Measurements from ENCODE around the gene LSAMP. TPM values are rescaled to one million over a fixed set of nuclear protein-coding genes. Genes with fewer than 3 reads are reported as not detected.

The LSAMP gene
- total RNA-seq, 1 experiment from 2014 or later = 0.90 TPM

GRCh38 chr3:116059421-116060096, 385.7 kb downstream of the LSAMP start:
- H4K20me1 ChIP-seq (ENCODE audit: control insufficient read depth, insufficient read depth, insufficient read length) = no peaks in the 10 kb centered on the region
- no peak for TF ChIP-seq CTCF (conservative IDR thresholded peaks at IDR 0.05)
- no peak overlapping the region for H2BK5ac ChIP-seq (ENCODE audit: insufficient read length, low read length)
- H3K4me2 ChIP-seq (ENCODE audit: insufficient read depth, insufficient read length, low read length) = no peak overlapping the region
- no peak overlapping the region for H3K18ac ChIP-seq (ENCODE audit: insufficient read length, low read depth, low read length)
- DNase-seq = peak; percentile 84
- Mint-ChIP-seq H3K36me3 (ENCODE audit: insufficient read depth in 1 of 3, low read depth in 3 of 3) (no peaks in the 10 kb centered on the region), H3K27ac (peak overlapping the region in 2 of 3 experiments; percentile 63 to 68; a peak in 4 of 7 replicates), H3K4me1 (peaks cover 7 to 13% of the 10 kb centered on the region in 2 experiments), H3K4me3 (no peak overlapping the region), H3K27me3 (ENCODE audit: low read depth) (no peaks in the 10 kb centered on the region), H3K9me3 (no peaks in the 10 kb centered on the region)
- H2BK12ac ChIP-seq (ENCODE audit: insufficient read length, low read depth, low read length) = no peak overlapping the region
- no peak overlapping the region for H4K5ac ChIP-seq (ENCODE audit: insufficient read length, low read depth, low read length)
- H3K4me1 ChIP-seq (ENCODE audit: insufficient read depth, low read length) = no peaks in the 10 kb centered on the region; the same call in 1 of the 2 replicates
- no peak overlapping the region for H3K14ac ChIP-seq (ENCODE audit: insufficient read depth, low read length)
- no peak overlapping the region for H3K23ac ChIP-seq (ENCODE audit: insufficient read length, low read depth, low read length)
- no peak overlapping the region for H4K91ac ChIP-seq (ENCODE audit: insufficient read length, low read depth, low read length)
- H3T11ph ChIP-seq (ENCODE audit: low read length) = no peak overlapping the region
- no peak overlapping the region for H3K27ac ChIP-seq (ENCODE audit: insufficient read length, low read depth, low read length)
- H3K79me2 ChIP-seq (ENCODE audit: insufficient read depth, low read length) = no peaks in the 10 kb centered on the region
- no peaks in the 10 kb centered on the region for H3K27me3 ChIP-seq (ENCODE audit: insufficient read depth, low read length)
- no peak overlapping the region for H3K9ac ChIP-seq (ENCODE audit: extremely low read depth, insufficient read length, low read length)
- no peak overlapping the region for H3K4ac ChIP-seq (ENCODE audit: low read depth, low read length)
- H2BK120ac ChIP-seq (ENCODE audit: low read depth, low read length, poor library complexity, severe bottlenecking) = no peak overlapping the region
- H2AFZ ChIP-seq (ENCODE audit: low read length) = no peak overlapping the region
- no peaks in the 10 kb centered on the region for H3K9me3 ChIP-seq (ENCODE audit: control insufficient read depth, low read depth, low read length)
- H3K79me1 ChIP-seq (ENCODE audit: insufficient read depth, low read depth, low read length, poor library complexity, severe bottlenecking) = no peaks in the 10 kb centered on the region
- no peak overlapping the region for H2AK5ac ChIP-seq (ENCODE audit: insufficient read length, low read length)
- H3K56ac ChIP-seq (ENCODE audit: insufficient read length, low read depth, low read length) = no peak overlapping the region
- no CpG with 5 or more reads among the region's 2 CpGs for WGBS (ENCODE audit: extremely low coverage, insufficient read length, low lambda C conversion rate)
- no peaks in the 10 kb centered on the region for H3K23me2 ChIP-seq (ENCODE audit: insufficient read length, low read depth, low read length, poor library complexity, severe bottlenecking)
- H2BK15ac ChIP-seq (ENCODE audit: low read depth, low read length) = no peak overlapping the region
- no peak overlapping the region for H2BK20ac ChIP-seq (ENCODE audit: low read depth, low read length, poor library complexity, severe bottlenecking)
- no peak overlapping the region for H4K8ac ChIP-seq (replicated peaks; ENCODE audit: insufficient read length, low read depth, low read length)
